ENCODE measurements around the gene AGTPBP1. TPM values are rescaled to one million over a fixed set of nuclear protein-coding genes. Genes with fewer than 3 reads are reported as not detected.

The AGTPBP1 gene
- total RNA-seq, 1 donor from 2014 or later: 122 TPM

DNA sequence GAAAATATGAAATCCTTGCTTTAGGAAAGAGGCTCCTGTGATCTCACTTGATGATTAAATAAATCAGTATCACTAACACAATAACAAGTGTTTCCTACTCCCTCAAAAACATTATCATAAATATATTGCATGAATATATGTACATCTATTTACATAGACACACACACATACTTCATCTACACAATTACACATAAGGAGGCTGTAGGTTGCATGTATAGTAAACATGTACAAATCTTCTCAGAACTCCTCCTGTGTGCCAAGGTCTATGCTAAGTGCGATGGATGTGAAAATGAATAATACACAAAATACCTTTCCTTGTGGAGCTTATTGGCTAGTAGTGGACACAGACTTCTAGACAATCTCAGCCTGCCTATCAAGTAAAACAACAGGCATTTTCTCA, 239.9 kb downstream of the AGTPBP1 start:
- TF ChIP-seq EZH2phosphoT487 (IDR thresholded peaks at IDR 0.05) (no peak), EZH2 (IDR thresholded peaks at IDR 0.05) (no peak)
- TF ChIP-seq, protein P1, sequence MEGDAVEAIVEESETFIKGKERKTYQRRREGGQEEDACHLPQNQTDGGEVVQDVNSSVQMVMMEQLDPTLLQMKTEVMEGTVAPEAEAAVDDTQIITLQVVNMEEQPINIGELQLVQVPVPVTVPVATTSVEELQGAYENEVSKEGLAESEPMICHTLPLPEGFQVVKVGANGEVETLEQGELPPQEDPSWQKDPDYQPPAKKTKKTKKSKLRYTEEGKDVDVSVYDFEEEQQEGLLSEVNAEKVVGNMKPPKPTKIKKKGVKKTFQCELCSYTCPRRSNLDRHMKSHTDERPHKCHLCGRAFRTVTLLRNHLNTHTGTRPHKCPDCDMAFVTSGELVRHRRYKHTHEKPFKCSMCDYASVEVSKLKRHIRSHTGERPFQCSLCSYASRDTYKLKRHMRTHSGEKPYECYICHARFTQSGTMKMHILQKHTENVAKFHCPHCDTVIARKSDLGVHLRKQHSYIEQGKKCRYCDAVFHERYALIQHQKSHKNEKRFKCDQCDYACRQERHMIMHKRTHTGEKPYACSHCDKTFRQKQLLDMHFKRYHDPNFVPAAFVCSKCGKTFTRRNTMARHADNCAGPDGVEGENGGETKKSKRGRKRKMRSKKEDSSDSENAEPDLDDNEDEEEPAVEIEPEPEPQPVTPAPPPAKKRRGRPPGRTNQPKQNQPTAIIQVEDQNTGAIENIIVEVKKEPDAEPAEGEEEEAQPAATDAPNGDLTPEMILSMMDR (IDR thresholded peaks at IDR 0.05): no peak
- Histone ChIP-seq H3K4me1 (no peaks in the 10 kb centered on the region), H3K27me3 (no peaks in the 10 kb centered on the region), H2AFZ (replicated peaks) (no peak overlapping the region), H3K4me3 (no peak overlapping the region), H4K20me1 (ENCODE audit: low read depth) (no peaks in the 10 kb centered on the region), H3K9ac (no peak overlapping the region), H3K36me3 (no peaks in the 10 kb centered on the region), H3K27ac (no peak overlapping the region), H3K79me2 (ENCODE audit: low read depth) (no peaks in the 10 kb centered on the region), H3F3A (ENCODE audit: low read depth) (no peaks in the 10 kb centered on the region), H3K9me3 (ENCODE audit: low read depth) (no peaks in the 10 kb centered on the region), H3K4me2 (no peak overlapping the region)
- Mint-ChIP-seq H3K4me1 (no peaks in the 10 kb centered on the region), H3K9me3 (peaks cover 10% of the 10 kb centered on the region), H3K27me3 (ENCODE audit: insufficient read depth, low read depth) (no peaks in the 10 kb centered on the region), H3K27ac (no peak overlapping the region), H3K4me3 (no peak overlapping the region), H3K36me3 (no peaks in the 10 kb centered on the region)
- no peak for DNase-seq (ENCODE audit: low spot score)

DNA sequence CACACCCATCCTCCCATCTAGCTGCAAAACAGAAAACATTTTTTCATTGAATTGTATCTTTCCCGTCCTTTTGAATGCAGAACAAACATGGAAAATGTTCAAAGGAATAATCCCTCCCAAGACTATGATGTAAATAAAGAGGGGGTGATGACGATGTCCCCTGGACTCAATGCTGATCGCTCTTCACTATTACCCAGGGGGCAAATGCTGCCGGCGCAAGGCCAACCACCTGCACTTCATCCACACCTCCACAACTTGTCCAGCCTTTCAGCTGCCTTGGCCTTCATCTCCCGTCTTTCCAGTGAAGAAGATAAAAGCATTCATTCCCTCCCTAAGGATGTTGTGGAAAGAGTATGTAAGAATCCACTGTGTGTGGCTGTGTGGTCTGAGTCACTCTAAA, 240.3 kb downstream of the AGTPBP1 start:
- peaks cover 10% of the 10 kb centered on the region for H3K9me3 Mint-ChIP-seq
- no peaks in the 10 kb centered on the region for H3K27me3 Mint-ChIP-seq (ENCODE audit: insufficient read depth, low read depth)
- Histone ChIP-seq H3K4me2 (no peak overlapping the region), H4K20me1 (ENCODE audit: low read depth) (no peaks in the 10 kb centered on the region), H3K4me3 (no peak overlapping the region), H3K9me3 (ENCODE audit: low read depth) (no peaks in the 10 kb centered on the region), H3K27ac (no peak overlapping the region), H3F3A (ENCODE audit: low read depth) (no peaks in the 10 kb centered on the region), H3K4me1 (no peaks in the 10 kb centered on the region), H3K27me3 (no peaks in the 10 kb centered on the region), H3K9ac (no peak overlapping the region), H3K79me2 (ENCODE audit: low read depth) (no peaks in the 10 kb centered on the region), H3K36me3 (no peaks in the 10 kb centered on the region), H2AFZ (replicated peaks) (no peak overlapping the region)
- H3K4me1 Mint-ChIP-seq: no peaks in the 10 kb centered on the region
- no peak overlapping the region for H3K4me3 Mint-ChIP-seq
- DNase-seq (ENCODE audit: low spot score): no peak
- H3K27ac Mint-ChIP-seq: no peak overlapping the region
- no peaks in the 10 kb centered on the region for H3K36me3 Mint-ChIP-seq
- TF ChIP-seq EZH2 (IDR thresholded peaks at IDR 0.05) (no peak), EZH2phosphoT487 (IDR thresholded peaks at IDR 0.05) (no peak)
- TF ChIP-seq, protein P1 (IDR thresholded peaks at IDR 0.05): no peak

Other genes with a start within 250 kb of the AGTPBP1 start
- gene NAA35, start 199.2 kb upstream of the AGTPBP1 start, total RNA-seq (ENCODE audit: low replicate concordance): 33.2 and 60.7 TPM in 2 replicates

Measured in neural progenitor cell (in vitro differentiated cells).